Endothelial cell of hepatic sinusoid (primary cell): Measurements from ENCODE around the gene PER1.

Experiments used
- in situ Hi-C: cut with HindIII; loops from 2 replicates; pipeline ENCODE4 v1.10.0; 2017; ENCODE audit warnings: low sequenced_read_pairs

The PER1 gene

DNA sequence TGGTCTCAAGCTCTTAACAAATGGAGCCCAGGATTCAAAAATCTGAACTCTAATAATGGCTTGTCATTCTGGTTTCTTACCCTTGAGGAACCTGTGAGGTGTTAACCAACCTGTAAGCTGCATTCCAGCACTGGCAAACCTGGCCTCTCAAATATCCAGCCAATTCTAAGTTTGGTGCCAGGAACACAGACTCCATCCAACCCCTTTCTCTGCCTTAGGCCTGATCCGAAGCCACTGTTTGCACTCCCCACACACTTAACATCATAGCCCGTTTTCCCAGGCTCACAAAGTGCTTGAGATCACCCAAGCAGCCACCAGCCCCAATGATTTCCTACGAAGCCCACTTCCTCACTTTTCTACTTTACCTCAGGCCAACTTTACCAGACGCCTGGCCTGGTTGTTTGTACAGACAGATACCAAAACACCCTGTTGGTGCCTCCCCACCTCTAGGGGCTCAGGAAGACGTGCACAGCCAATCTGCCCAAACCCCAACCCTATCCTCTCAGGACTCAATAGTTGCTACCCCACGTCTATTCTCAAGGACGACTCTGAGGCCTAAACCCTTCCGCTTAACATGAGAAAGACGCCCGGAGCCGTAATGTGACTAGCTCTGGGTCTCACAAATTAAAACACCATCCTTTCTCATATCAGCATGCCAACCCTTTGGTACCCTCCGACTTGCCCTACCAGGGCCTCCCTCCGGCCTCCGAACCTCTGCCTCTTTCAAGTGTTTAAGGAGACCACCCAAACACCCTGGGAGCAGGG, 3.2 kb upstream of the PER1 start:
- in situ Hi-C loops: no loop called here

DNA sequence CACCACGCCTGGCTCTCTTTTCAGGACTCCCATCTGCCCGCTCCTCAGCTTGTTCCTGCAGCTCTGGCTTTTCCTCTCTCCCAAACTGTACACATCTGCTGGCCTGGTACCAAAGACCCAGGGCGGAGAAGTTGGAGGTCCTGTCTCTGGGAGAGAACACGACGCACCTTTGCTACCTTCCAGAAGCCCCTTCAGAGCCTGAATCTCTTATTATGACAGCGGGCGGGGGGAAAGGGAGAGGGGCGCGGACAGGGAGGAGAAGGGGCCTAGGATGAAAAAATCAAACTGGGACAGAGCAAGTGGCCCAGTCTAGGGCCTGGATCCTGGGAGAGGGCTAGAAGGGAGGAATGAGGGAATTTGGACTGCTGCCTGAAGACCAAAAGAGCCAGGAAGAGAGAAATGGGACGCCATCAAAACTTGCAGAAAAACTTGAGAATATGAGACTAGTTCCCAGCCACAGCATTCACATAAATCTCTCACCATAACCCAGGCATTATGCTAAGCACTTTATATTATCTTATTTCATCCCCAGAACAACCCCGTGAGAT, 2.5 kb upstream of the PER1 start:
- in situ Hi-C loops: no loop called here

DNA sequence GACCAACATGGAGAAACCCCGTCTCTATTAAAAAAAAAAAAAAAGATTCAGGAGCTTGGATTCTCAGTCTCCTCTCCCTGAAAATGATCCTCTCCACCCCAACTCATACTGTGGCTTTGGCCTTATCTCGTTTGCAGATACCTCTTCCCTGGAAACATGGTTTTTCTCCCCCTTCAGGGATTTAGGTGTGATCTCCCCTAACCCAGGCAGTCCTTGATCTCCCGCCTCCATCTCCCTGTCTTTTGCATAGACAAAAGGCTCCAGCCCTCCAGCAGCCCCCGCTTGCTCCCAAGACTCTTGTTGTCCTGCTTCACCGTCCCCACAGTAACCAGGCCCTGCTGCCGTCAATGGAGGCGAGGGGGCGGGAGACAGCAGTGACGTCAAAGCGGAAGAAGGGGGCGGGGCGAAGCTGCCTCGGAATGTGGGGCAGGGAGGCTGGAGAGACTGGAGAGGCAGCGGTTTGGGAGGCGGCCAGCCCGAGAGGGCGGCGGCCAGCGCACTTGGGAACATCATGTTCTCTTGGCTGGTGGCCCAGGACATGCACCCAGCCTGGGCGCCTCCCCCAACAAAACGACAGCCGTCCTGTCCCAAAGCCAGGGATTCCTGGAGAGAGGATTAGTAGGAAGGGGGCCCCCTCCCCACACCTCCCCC, 1.9 kb upstream of the PER1 start:
- in situ Hi-C loops: no loop called here

DNA sequence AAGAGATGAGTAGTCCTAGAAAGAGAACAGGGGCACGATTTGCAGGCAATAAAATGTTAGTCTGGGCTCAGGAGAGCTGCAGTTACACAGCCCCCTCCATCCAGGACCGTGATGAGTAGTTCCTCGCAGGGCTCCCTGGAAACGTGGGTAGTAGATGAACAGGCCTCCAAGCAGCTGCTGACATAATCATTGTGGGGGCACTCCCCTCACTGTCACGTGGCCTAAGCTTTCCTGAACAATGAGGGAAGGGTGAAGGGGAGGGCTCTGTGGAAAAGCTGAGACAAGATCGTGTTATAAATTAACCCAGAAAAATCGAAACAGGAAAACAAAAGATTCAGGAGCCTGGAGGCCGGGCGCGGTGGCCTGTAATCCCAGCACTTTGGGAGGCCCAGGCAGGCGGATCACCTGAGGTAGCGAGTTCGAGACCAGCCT, 1.3 kb upstream of the PER1 start:
- in situ Hi-C loops: no loop called here

DNA sequence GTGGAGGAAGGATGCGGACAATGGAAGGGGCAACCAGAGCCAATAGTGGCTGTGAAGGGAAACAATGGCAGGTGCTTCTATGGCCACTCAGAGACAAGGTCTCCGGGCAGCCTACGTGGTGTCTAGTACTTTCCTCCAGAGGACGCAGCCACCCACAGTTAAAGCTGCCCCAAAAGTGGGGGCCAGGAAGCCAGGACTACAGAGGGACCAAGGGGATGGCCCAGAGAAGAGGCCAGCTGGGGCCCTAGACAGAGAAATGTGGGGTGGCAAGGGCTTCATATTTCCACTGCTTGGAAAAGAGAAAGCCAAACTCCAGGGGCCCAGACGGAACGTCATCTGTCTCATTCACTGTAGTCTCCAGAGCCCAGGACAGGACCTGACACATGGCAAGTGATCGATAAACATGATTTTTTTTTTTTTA, 837 bp upstream of the PER1 start:
- in situ Hi-C loops: no loop called here

DNA sequence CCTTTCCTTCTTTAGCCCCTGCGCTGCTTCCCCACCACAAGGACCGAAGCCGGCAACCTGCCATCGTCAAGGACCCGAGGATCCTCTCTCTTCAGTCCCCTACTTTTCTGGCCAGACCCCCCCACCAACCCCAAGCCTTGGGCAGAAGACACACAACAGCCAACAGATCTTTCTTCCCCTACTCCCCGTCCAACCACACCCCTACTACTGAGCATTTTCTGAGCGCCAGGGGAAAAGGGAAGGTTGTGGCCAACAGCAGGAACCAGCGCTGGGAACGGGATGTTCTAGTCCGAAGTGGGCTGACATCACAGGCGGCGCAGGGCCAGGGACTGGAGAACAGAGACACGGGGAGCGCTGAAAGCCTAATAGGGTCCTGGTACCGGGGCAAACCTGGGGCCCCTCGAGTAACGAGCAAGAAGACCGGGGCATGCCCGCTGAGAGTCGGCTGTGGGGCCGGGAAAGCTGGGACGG, 528 bp downstream of the PER1 start:
- in situ Hi-C loops: no loop called here

DNA sequence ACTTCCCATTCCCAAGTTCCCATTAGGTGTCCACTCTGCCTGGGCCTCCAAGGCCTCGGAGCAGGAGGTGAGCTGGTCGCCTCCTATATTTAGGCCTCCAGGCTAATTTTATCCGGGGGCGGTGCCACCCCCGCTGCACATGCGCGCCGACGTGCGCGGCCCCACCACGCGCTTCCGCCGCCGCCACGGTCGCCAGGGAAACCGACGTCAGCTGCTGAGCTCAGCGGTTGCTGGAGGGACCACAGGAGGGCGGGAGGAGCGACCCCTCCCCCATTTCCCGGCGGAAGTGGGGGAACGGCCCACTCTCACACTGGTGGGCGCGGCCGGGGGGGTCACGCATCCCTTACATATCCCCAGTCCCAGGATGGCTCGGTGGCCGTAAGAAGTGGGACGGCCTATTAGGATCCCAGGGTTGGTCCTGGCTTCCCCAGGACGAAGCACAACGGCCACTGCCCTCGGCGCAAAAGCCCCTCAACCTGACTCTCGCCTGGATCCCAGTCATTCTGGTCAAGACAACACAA, 1.0 kb downstream of the PER1 start:
- in situ Hi-C loops: no loop called here

DNA sequence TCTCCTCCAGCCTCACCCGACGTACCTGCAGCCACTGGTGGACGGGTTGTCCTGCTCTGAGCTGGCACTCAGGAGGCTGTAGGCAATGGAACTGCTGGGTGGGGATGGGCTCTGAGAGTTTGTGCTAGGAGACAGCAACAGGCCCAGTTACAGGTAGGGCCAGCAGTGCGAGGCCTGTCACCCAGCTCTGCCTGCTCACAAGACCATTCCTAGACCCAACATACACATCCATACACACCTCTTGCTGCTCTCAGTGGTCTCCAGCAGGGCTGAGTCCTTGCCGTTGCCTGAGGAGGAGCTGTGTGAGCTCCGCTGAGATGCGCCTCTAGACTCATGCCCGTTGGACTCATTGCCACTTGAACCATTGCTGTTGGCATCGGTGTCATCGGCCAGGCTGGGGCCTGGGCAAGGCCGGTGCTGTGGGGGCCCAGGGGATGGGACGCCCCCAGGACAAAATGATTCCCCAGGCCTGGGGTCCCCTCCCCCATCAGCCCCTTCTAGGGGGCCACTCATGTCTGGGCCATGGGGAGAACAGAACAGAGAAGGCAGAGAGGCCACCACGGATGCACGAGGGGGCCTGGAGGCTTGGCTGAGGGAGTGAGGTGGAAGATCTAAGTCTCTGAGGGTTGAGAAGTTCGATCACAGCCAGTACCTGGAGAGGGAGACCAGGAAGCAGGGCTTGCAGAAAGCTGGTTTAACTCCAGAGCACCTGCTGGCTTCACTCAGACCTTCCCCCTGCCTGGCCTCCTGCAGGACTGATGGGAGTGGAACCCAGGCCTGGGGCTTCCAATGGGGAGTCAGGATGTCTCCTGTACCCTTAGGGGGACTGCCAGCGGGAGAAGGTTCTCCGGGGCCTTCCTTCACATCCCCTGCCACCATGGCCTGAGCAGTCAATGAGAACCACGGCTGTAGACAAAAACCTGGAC, 1.7 kb downstream of the PER1 start:
- in situ Hi-C loops: no loop called here

DNA sequence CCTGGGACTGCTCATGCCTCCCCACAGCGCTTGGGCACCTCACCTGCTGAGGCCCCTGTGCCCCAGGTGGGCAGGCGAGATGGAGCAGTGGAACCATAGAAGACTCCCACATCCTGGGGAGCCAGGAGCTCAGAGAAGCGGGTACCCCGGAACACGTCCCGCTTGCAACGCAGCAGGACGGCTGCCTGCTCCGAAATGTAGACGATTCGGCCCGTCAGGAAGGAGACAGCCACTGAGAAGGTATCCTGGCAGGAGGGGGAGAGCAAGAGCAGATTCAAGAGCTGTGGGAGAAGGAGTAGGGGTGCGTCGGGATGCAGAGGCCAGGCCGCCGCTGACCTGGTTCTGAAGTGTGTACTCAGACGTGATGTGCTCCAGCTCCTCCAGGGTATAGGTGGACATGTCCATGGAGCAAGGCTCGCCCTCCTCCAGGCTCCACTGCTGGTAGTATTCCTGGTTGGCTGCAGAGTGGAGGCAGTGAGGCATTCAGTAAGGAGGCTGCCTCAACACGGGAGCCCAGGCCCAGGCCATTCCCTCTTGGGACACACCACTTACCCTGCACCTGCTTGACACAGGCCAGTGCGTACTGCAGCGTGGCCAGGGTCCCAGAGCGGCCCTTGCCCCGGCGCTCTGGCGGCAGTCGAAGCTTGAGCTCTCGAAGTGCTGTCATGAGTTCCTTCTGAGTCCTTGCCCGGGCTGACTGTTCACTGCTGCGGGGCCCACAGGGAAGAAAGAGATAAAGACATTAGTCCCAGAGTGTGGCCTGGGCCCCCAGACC, 2.6 kb downstream of the PER1 start:
- in situ Hi-C loops: no loop called here

DNA sequence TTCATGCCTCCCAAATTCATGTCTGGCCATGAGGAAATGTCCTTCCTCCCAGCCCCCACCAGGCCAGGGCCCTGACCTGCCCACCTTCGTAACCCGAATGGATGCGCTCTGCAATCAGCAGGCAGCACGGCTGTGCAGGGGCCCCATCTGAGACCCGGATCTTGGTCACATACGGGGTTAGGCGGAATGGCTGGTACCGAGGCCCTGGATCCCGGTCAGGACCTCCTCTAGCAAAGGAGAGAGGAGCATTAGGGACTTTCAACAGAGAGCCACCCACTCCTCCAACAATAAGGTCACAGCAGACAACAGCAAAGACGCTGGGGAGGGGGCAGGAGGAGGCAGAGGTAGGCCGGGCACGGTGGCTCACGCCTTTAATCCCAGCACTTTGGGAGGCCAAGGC, 3.6 kb downstream of the PER1 start:
- in situ Hi-C loops: no loop called here

DNA sequence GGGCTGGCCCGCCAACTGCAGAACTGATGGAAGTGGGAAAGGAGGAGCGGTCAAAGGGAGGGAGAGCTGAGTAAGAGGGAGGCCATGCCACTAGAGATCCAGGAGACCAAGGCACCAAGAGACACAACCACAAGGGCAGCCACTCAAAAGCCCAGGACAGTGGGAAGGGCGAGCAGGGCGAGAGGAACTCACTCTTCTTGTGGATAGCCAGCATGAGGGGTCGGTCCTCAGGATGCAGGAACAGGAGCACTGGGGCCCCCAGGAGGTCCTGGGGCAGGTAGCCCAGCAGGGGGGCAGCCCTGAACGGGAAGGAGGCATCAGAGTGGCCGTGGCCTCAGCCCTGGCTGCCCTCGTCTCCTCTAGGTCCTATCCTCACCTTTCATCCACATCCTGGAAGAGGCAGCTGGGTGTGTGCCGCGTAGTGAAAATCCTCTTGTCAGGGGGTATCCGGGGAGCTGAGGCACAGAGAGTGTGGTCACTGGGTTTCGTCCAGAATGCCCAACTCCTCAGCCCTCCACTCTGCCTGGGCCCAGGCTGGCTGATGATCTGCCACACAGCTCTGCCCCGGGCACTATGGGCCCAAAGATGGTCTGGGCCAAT, 4.3 kb downstream of the PER1 start:
- in situ Hi-C loops: no loop called here

DNA sequence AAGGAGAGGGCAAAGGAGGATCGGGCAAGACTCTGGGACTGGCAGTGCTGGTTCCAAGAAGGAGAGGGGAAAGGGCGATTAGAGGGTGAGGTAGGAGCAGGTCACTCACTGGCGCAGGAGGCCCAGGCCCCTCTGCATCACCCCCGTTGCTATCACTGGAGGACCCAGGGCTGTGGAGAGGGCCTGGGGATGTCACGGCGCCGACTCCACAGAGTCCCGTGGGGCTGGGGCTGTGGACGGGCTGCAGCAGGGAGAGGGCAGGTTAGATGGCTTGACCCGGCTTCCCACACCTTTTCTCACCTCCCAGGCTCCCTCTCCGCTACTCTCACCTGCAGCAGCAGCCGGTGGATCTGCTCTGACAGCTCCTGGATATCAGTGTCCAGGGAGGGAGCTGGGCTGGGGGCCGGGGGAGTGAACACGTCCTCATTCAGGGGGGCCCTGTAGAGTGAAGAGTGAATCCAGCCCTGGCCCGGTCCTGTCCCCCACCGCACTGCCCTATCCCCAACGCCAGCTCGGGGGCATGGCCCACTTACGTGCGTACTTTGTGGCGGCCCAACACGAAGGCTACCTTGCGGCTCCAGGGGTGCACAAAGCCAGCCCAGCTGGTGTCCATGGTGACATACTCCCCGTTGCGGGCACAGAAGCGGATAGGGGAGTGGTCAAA, 4.9 kb downstream of the PER1 start:
- in situ Hi-C loops: no loop called here

DNA sequence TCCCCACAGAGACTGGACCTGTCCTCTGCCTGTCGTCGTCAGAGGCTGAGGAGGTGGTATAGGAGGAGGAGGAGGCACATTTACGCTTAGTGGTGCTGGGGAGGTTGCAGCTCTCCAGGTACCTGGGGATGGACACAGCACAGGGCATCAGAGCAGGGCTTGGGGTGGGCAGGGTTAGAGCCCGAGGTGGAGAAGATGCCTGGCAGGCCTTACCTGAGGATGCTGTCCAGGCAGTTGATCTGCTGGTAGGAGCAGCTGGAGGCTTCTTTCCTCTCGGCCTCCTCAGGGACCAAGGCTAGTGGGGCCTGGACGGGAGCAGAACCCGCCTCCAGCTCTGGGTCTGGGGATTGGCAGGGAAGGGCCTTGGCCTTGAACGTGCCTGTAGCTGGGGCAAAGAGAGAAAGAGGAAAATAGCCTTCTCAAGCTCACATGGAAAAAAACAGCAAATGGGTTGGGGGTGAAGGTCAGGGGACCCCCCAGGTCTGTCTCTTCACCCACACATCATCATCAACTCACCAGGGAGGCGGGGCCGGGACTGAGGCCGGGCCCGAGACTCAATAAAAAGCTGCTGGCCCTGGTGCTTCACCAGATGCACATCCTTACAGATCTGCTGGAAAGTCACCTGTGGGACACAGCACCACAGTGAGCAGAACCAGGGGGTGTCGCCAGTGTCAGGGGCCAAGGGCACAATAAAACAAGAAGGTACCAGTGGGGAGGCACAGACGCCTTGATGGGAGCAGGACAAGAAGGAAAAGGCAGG, 5.6 kb downstream of the PER1 start:
- in situ Hi-C loops: no loop called here

DNA sequence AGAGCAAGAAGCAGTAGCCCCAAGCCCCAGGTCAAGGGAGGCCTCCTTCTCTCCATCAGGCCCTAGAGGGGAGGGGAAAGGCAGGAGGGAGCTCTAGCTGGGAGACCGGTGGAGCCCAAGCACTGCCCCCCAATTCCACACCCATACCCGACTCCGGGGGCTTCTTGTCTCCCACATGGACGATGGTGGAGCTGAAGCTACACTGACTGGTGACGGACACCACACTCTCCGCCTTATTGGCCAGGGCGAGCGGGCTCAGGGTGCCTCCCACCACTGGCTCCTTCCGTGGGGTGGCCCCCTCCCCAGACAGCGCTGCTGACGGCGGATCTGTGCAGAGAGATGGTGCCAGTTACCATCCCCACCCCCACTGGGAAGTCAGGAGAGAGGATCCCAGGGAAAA, 6.4 kb downstream of the PER1 start:
- in situ Hi-C loops: no loop called here

DNA sequence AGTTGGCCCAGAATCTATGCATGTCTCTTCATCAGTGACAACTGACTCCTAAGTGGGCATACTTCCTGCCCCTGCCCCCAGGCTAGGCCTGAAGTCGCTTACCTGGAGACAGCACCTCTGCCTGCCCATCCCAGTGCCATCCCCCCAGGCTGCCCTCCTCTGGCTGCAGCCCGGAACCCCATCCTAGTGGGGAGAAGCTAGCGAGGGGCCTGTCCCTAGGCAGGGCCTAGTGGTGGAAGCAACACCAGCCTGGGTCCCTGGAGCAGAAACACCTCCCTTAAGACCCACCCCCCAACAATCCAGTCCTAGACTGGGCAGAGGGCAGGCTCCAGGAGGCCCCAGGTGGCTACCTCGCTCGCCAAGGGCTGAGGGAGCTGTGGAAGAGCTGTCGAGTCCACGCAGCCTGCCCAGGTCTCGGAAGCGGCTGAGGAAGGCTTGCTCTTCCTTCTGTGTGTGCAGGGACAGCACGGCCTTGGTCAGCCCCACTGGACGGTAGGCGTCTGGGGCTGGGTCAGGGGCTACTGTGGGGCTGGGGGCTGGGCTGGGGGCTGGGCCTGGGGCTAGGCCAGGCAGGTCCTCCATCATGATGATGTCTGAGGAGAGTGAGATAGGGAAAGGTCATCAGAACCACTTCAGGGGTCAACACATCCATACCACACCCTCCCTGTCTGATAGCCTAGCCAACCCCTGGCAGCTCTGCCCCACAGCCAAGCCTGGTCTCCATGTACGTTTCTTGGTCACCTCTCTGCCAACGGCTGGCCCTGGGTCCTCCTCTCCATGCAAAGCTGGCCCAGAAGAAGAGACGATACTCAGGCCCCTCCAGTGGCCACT, 7.6 kb downstream of the PER1 start:
- in situ Hi-C loops: no loop called here

DNA sequence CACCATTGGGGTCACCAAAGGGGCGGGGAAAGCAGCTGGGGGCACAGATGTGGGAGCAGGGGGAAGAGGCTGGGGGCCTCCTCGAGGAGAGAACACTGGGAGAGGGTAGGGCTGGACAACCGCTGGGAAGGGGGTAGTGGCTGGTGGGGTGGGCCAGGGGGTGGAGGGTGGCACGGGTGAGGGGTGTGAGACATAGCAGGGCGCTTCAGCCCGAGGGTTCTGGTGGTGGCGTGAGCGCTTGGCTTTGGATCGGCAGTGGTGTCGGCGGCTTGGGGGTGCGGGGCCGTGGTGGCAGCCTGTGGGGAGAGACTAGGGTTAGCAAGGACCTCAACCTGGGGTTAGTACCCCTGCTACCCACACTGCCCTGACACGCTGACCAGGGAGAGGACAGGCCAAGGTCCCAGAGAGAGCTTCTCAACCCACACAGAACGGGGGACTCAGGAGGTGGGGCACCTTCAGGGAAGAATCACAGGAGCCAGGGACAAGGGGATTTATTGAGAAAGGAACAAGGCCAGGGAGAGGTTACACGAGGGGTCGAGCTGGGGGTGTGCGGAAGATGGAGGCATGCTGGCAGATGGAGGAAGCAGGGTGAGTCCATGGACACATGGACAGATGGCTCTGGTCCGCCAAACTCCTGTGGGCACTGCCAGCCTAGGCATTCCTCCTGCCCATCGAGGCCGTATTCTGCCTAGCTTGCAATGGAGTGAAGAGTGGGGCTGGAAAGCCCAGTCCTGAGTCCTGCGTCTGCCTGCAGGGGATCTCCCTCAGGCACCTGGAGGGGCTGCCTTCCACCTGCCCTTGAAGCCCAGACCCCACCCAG, 8.4 kb downstream of the PER1 start:
- in situ Hi-C loops: no loop called here
